ENCODE results near the gene MRPS16. TPM values are rescaled to one million over a fixed set of nuclear protein-coding genes. Genes with fewer than 3 reads are reported as not detected.

MRPS16 gene
- total and polyA plus RNA-seq, 2 of the 13 experiments (the other 11 are each of a cell fraction or from before 2014, with no cell fraction given): 70.1 to 135 TPM

GRCh38 chr10:73246646-73247508 lies 5.6 kb downstream of the MRPS16 start, which contains the start of gene DNAJC9 (continued):
- TF ChIP-seq ZHX2 (IDR thresholded peaks at IDR 0.05; ENCODE audit: low read depth) (no peak), ZHX2 (CRISPR knock-in tag; IDR thresholded peaks at IDR 0.05; ENCODE audit: borderline replicate concordance) (0 out of 2 replicates have a peak, but pooled peaks have one; percentile 1), ZNF441 (CRISPR knock-in tag; IDR thresholded peaks at IDR 0.05; ENCODE audit: borderline replicate concordance) (peak; percentile 53; the same call in 1 of the 2 replicates), TIGD3 (CRISPR knock-in tag; IDR thresholded peaks at IDR 0.05; ENCODE audit: borderline replicate concordance) (no peak), TBP (CRISPR knock-in tag; IDR thresholded peaks at IDR 0.05) (no peak; the same call in 1 of the 2 replicates), CENPX (CRISPR knock-in tag; IDR thresholded peaks at IDR 0.05) (no peak), CHD4 (IDR thresholded peaks at IDR 0.05; ENCODE audit: borderline replicate concordance, low read length) (no peak), ZNF879 (CRISPR knock-in tag; IDR thresholded peaks at IDR 0.05) (peak; percentile 71; the same call in 1 of the 2 replicates), ZNF121 (CRISPR knock-in tag; IDR thresholded peaks at IDR 0.05) (peak; percentile 50; the same call in 1 of the 2 replicates), POLR2AphosphoS5 (IDR thresholded peaks at IDR 0.05; ENCODE audit: low read depth, low read length) (peak; percentile 82), ZNF780A (CRISPR knock-in tag; IDR thresholded peaks at IDR 0.05) (no peak), ZNF546 (CRISPR knock-in tag; conservative IDR thresholded peaks at IDR 0.05) (no peak; the same call in 1 of the 2 replicates), MIER2 (CRISPR knock-in tag; IDR thresholded peaks at IDR 0.05) (peak; percentile 39; the same call in 1 of the 2 replicates), TRIM24 (CRISPR knock-in tag; IDR thresholded peaks at IDR 0.05) (no peak), SMC3 (IDR thresholded peaks at IDR 0.05; ENCODE audit: low read length) (no peak), KLF15 (CRISPR knock-in tag; IDR thresholded peaks at IDR 0.05; ENCODE audit: borderline replicate concordance) (peak; percentile 30; the same call in 1 of the 2 replicates), ZNF770 (CRISPR knock-in tag; IDR thresholded peaks at IDR 0.05) (peak; percentile 63; the same call in 1 of the 2 replicates)
- TF ChIP-seq, protein P1, sequence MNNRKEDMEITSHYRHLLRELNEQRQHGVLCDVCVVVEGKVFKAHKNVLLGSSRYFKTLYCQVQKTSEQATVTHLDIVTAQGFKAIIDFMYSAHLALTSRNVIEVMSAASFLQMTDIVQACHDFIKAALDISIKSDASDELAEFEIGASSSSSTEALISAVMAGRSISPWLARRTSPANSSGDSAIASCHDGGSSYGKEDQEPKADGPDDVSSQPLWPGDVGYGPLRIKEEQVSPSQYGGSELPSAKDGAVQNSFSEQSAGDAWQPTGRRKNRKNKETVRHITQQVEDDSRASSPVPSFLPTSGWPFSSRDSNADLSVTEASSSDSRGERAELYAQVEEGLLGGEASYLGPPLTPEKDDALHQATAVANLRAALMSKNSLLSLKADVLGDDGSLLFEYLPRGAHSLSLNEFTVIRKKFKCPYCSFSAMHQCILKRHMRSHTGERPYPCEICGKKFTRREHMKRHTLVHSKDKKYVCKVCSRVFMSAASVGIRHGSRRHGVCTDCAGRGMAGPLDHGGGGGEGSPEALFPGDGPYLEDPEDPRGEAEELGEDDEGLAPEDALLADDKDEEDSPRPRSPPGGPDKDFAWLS (CRISPR knock-in tag; IDR thresholded peaks at IDR 0.05; ENCODE audit: borderline replicate concordance): peak; percentile 85; the same call in 1 of the 2 replicates
